K562 (cell line): ENCODE measurements around the gene HDAC5. TPM values are rescaled to one million over a fixed set of nuclear protein-coding genes. Genes with fewer than 3 reads are reported as not detected.

Experiments
- ATAC-seq: fragments of 200-7000 bp; cut with Tn5 transposase; 3 replicates; pipeline ENCODE4 v1.9.1; 2020; ENCODE audit warnings: moderate library complexity
- BruUV-seq: library from RNA; stranded (reverse); fragments of 400-500 nt; replicated peaks from 2 replicates; lab custom pipeline; 2021; lab: Mats Ljungman, UMichigan
- CTCF ChIA-PET: fragments of 300-600 bp; formaldehyde crosslinking; extraction: SDS; loops from one replicate; lab custom pipeline; 2021; ENCODE audit warnings: low intra/inter-chr PET ratio; lab: Yijun Ruan, JAX
- POLR2A ChIA-PET: fragments of 300-600, 350-650 bp; sonication (Branson Sonifier 250); formaldehyde crosslinking; extraction: SDS; loops from one replicate; lab custom pipeline; 2021; ENCODE audit warnings: antibody characterized with exemption, inconsistent platforms; lab: Yijun Ruan, JAX
- DNase-seq, 4 experiments: peaks; one replicate each; pipeline versions ENCODE4 v3.0.0 to v3.0.0-alpha.2; 2011 to 2018; ENCODE audit warnings: low spot score in 3 of 4, mixed read lengths in 3 of 4; ENCODE audit errors: extremely low read depth in 1 of 4
- FAIRE-seq: peaks from 2 replicates; lab custom pipeline; 2011; peaks lifted over from hg19 to GRCh38; lab: Jason Lieb, UNC
- H2AFZ ChIP-seq: 2 replicates; pipeline ENCODE4 v1.6.0; 2011; ENCODE audit warnings: low read depth, low read length, control low read depth, inconsistent platforms
- H3K27ac ChIP-seq: fragments of 200-600 bp; 3 replicates; pipeline ENCODE4 v1.8.0; 2011; ENCODE audit warnings: low read depth, mild to moderate bottlenecking, control low read depth, inconsistent platforms, low read length, moderate library complexity, mixed read lengths; ENCODE audit errors: extremely low read depth
- H3K27me3 ChIP-seq, 2 experiments: fragments of 300-600 bp in 1 of 2; 2 replicates in 1 of 2; 3 replicates in 1 of 2; pipeline versions ENCODE4 v1.6.0 to v1.8.0; 2011; ENCODE audit warnings: inconsistent platforms in 2 of 2, low read length in 2 of 2, mild to moderate bottlenecking in 1 of 2, mixed read lengths in 1 of 2, moderate library complexity in 1 of 2; ENCODE audit not compliant: control insufficient read depth in 2 of 2, insufficient read depth in 2 of 2
- H3K36me3 ChIP-seq: fragments of 300-600 bp; 3 replicates; pipeline ENCODE4 v1.8.0; 2011; ENCODE audit warnings: mild to moderate bottlenecking, low read length, inconsistent platforms; ENCODE audit not compliant: control insufficient read depth, insufficient read depth
- H3K4me1 ChIP-seq, 2 experiments: fragments of 200-600 bp in 1 of 2; replicated peaks in 1 of 2; 2 replicates in 1 of 2; 3 replicates in 1 of 2; pipeline versions ENCODE4 v1.5.1 to v1.8.0; 2011; ENCODE audit warnings: inconsistent platforms in 2 of 2, low read length in 2 of 2, mild to moderate bottlenecking in 1 of 2, mixed read lengths in 1 of 2, moderate library complexity in 1 of 2; ENCODE audit not compliant: control insufficient read depth in 2 of 2, insufficient read depth in 2 of 2
- H3K4me2 ChIP-seq: 2 replicates; pipeline ENCODE4 v1.6.1; 2011; ENCODE audit warnings: low read length, control low read depth, inconsistent platforms, mixed read lengths; ENCODE audit not compliant: insufficient read depth
- H3K4me3 ChIP-seq: fragments of 200-600 bp; sonication (generic), shearing (Covaris generic); 2 replicates; pipeline ENCODE4 v1.5.1; 2016; ENCODE audit warnings: control low read depth, inconsistent platforms
- H3K79me2 ChIP-seq: fragments of 200-600 bp; 3 replicates; pipeline ENCODE4 v1.8.0; 2011; ENCODE audit warnings: low read length, inconsistent platforms; ENCODE audit not compliant: control insufficient read depth, insufficient read depth
- H3K9ac ChIP-seq, 2 experiments: 2 replicates each; pipeline versions ENCODE4 v1.6.0 to v1.6.1; 2011; ENCODE audit warnings: low read depth in 2 of 2, low read length in 2 of 2, control low read depth in 1 of 2, inconsistent platforms in 1 of 2, mild to moderate bottlenecking in 1 of 2, mixed read lengths in 1 of 2; ENCODE audit not compliant: insufficient read depth in 1 of 2
- H3K9me1 ChIP-seq: one replicate; pipeline ENCODE4 v1.6.0; 2011; ENCODE audit warnings: inconsistent platforms, mild to moderate bottlenecking, low read length, moderate library complexity; ENCODE audit not compliant: control insufficient read depth, insufficient read depth
- H3K9me3 ChIP-seq: replicated peaks from 2 replicates; pipeline ENCODE4 v1.5.1; 2011; ENCODE audit warnings: low read depth, low read length, inconsistent platforms; ENCODE audit not compliant: control insufficient read depth, insufficient read depth
- H4K20me1 ChIP-seq: replicated peaks from 2 replicates; pipeline ENCODE4 v1.6.1; 2011; ENCODE audit warnings: low read length, inconsistent platforms, mixed read lengths; ENCODE audit not compliant: control insufficient read depth, insufficient read depth
- CSDE1 ChIP-seq, 2 experiments: fragments of 450-650 bp; IDR thresholded peaks; 2 replicates each; pipeline ENCODE4 v1.6.1; 2016; ENCODE audit warnings: mild to moderate bottlenecking in 1 of 2
- PRDM10 ChIP-seq: fragments of 450-650 bp; IDR thresholded peaks from 2 replicates; pipeline ENCODE4 v1.6.1; 2018; ENCODE audit not compliant: partially characterized antibody
- RBFOX2 ChIP-seq: fragments of 200-400 bp; formaldehyde crosslinking; IDR thresholded peaks from 2 replicates; pipeline ENCODE4 v1.6.1; 2017; ENCODE audit warnings: low read depth, mild to moderate bottlenecking, low read length, moderate library complexity
- STAG1 ChIP-seq: sonication (generic); formaldehyde crosslinking; IDR thresholded peaks from 2 replicates; pipeline ENCODE4 v1.5.0; 2020; ENCODE audit warnings: missing genetic modification reagents, borderline replicate concordance
- TEAD4 ChIP-seq, 2 experiments: sonication (generic) in 1 of 2; formaldehyde crosslinking in 1 of 2; IDR thresholded peaks; 2 replicates each; pipeline versions ENCODE4 v1.6.1 to v1.8.0; 2012 to 2022; ENCODE audit warnings: borderline replicate concordance in 1 of 2, inconsistent platforms in 1 of 2, low read length in 1 of 2, mild to moderate bottlenecking in 1 of 2, missing genetic modification reagents in 1 of 2
- WGBS: fragments of 100-300 bp; shearing (Covaris generic); methylation state at CpG from one replicate; pipeline ENCODE4 v1.1.6; 2016; ENCODE audit warnings: low coverage, mixed read lengths; ENCODE audit not compliant: insufficient coverage; ENCODE audit errors: missing lambda C conversion rate; 5-methylcytosine and 5-hydroxymethylcytosine counted together
- in situ Hi-C: fragments of 300-500 bp; cut with MboI; formaldehyde crosslinking; loops from 4 replicates; pipeline ENCODE4 v1.15.0; 2018; ENCODE audit warnings: inconsistent platforms, mixed read lengths
- intact Hi-C: fragments of 100-400 bp; cut with micrococcal nuclease; formaldehyde crosslinking; loops from 2 replicates; pipeline ENCODE4 v1.14.2; 2022
- polyA plus RNA-seq, 8 experiments: library from polyadenylated mRNA; depleted of rRNA in 4 of 8; stranded (reverse) in 5 of 8; unstranded in 3 of 8; fragments of >200 nt; fragmentation: Nextera tagmentation in 2 of 8; fragmentation: Illumina TruSeq in 1 of 8; extraction: Ambion mirVana in 2 of 8; extraction: Trizol in 1 of 8; gene quantifications; 2 replicates each; pipeline versions ENCODE4 v1.2.1 to v1.2.3, GENCODE V29; 2011 to 2014; ENCODE audit warnings: inconsistent platforms in 1 of 8, missing spikeins in 1 of 8
- total RNA-seq, 7 experiments: library from RNA; depleted of rRNA in 6 of 7; stranded (reverse); fragments of >200 nt in 6 of 7; fragmentation: Illumina TruSeq in 2 of 7; extraction: Trizol in 2 of 7; gene quantifications; 2 replicates each; pipeline versions ENCODE4 v1.2.1 to v1.2.3, GENCODE V29; 2011 to 2021; ENCODE audit warnings: low replicate concordance in 1 of 7

HDAC5 gene
- total and polyA plus RNA-seq, 9 of the 15 experiments (the other 6 are each of a cell fraction or from before 2014, with no cell fraction given), result 0.45 to 26.2 (median 16.4) TPM

GRCh38 chr17:44121997-44122815, 1.2 kb downstream of the HDAC5 start:
- no peak overlapping the region for H3K27ac ChIP-seq
- intact Hi-C loops (no loop called here), in situ Hi-C loops (no loop called here)
- H4K20me1 ChIP-seq, result peaks cover 19% of the 10 kb centered on the region; the same call in 1 of the 2 replicates
- H2AFZ ChIP-seq, result no peak overlapping the region
- DNase-seq (no peak), ATAC-seq (no peak), FAIRE-seq (no peak)
- no peak for TF ChIP-seq TEAD4 (IDR thresholded peaks at IDR 0.05; ENCODE audit: low read length)
- TF ChIP-seq TEAD4 (CRISPR knock-in tag; IDR thresholded peaks at IDR 0.05; ENCODE audit: borderline replicate concordance), result 0 out of 2 replicates have a peak, but pooled peaks have one; percentile 10
- TF ChIP-seq STAG1 (CRISPR knock-in tag), result no peak; the same call in 1 of the 2 replicates
- TF ChIP-seq RBFOX2, result peak; percentile 30; the same call in 1 of the 2 replicates
- no peak for TF ChIP-seq CSDE1 (IDR thresholded peaks at IDR 0.05)
- peak; percentile 92 for TF ChIP-seq PRDM10
- H3K4me2 ChIP-seq, result peak overlapping the region; percentile 87
- H3K79me2 ChIP-seq, result peaks cover 12% of the 10 kb centered on the region
- TSS peak; percentile 56 for BruUV-seq
- no peaks in the 10 kb centered on the region; the same call in 2 of the 3 replicates for H3K36me3 ChIP-seq
- POLR2A ChIA-PET, result interaction anchor here (0.6 to 4.5 kb wide), 11 partner anchors 9 to 285 kb away, joined by 3 to 49 read pairs (median 4); no protein-coding TSS in a partner anchor
- H3K27me3 ChIP-seq, result no peaks in the 10 kb centered on the region; a peak in 1 of 5 replicates
- CTCF ChIA-PET, result no interaction called here
- no peaks in the 10 kb centered on the region for H3K9me1 ChIP-seq
- H3K4me1 ChIP-seq, result peaks cover 10 to 39% of the 10 kb centered on the region in 2 experiments; a peak in 4 of 5 replicates
- 25% methylated on average over 1 of the region's 1 CpG for WGBS
- H3K9me3 ChIP-seq, result no peaks in the 10 kb centered on the region
- H3K4me3 ChIP-seq, result peak overlapping the region; percentile 93
- peak overlapping the region; percentile 94 to 95; a peak in 2 of 4 replicates for H3K9ac ChIP-seq
